Sigmoid colon (tissue), 7 donors: ENCODE measurements around the gene CNKSR3. TPM values are rescaled to one million over a fixed set of nuclear protein-coding genes. Genes with fewer than 3 reads are reported as not detected.

Experiments used
- DNase-seq: peaks from one replicate; pipeline ENCODE4 v3.0.0-alpha.2; 2019
- H3K27ac ChIP-seq, 4 donors: fragments of 200-600 bp; sonication (generic); one replicate each; pipeline ENCODE4 v1.5.1; 2016 to 2019; ENCODE audit warnings: mild to moderate bottlenecking in 1 of 4
- H3K27me3 ChIP-seq, 3 donors: fragments of 200-600 bp; sonication (generic); one replicate each; pipeline ENCODE4 v1.5.1; 2019; ENCODE audit warnings: mild to moderate bottlenecking in 1 of 3
- H3K36me3 ChIP-seq, 4 donors: fragments of 200-600 bp; sonication (generic); one replicate each; pipeline ENCODE4 v1.5.1; 2016 to 2019
- H3K4me1 ChIP-seq, 4 donors: fragments of 200-600 bp; sonication (generic); one replicate each; pipeline ENCODE4 v1.5.1; 2017 to 2019
- H3K4me3 ChIP-seq, 4 donors: fragments of 200-600 bp; sonication (generic); one replicate each; pipeline ENCODE4 v1.5.1; 2017 to 2019; ENCODE audit warnings: mild to moderate bottlenecking in 2 of 4, moderate library complexity in 1 of 4
- H3K9me3 ChIP-seq, 4 donors: fragments of 200-600 bp in 3 of 4; sonication (generic) in 3 of 4; one replicate each; pipeline versions ENCODE4 v1.5.1 to v1.6.1; 2013 to 2019
- CTCF ChIP-seq, 4 experiments: fragments of 450-650 bp in 3 of 4; fragments of 200-600 bp in 1 of 4; IDR thresholded peaks; one replicate each; pipeline ENCODE4 v1.5.1; 2016 to 2019; ENCODE audit warnings: antibody characterized with exemption in 4 of 4, mild to moderate bottlenecking in 3 of 4, moderate library complexity in 2 of 4
- EP300 ChIP-seq, 4 donors: sonication (generic); formaldehyde crosslinking; IDR thresholded peaks; one replicate each; pipeline ENCODE4 v1.6.1; 2017; ENCODE audit warnings: antibody characterized with exemption in 4 of 4
- POLR2A ChIP-seq, 2 donors: fragments of 450-650 bp; IDR thresholded peaks; one replicate each; pipeline ENCODE4 v1.6.1; 2016; ENCODE audit warnings: antibody characterized with exemption in 2 of 2, mild to moderate bottlenecking in 2 of 2, moderate library complexity in 2 of 2
- POLR2AphosphoS5 ChIP-seq, 4 donors: sonication (generic); formaldehyde crosslinking; IDR thresholded peaks; one replicate each; pipeline ENCODE4 v1.6.1; 2017; ENCODE audit warnings: antibody characterized with exemption in 4 of 4
- WGBS, 2 donors: extraction: QIAGEN DNeasy Blood & Tissue Kit; methylation state at CpG; one replicate each; pipeline ENCODE4 v1.1.7; 2013; 5-methylcytosine and 5-hydroxymethylcytosine counted together
- intact Hi-C: fragments of 100-400 bp; cut with DNase I; formaldehyde crosslinking; loops from one replicate; pipeline ENCODE4 v1.15.1; 2023
- polyA plus RNA-seq, 3 donors: library from polyadenylated mRNA; stranded (reverse); fragments of 200-250 nt; gene quantifications; one replicate each; pipeline ENCODE4 v1.2.3, GENCODE V29; 2013
- total RNA-seq, 4 donors: library from RNA; depleted of rRNA; stranded (reverse); fragments of >200 nt; gene quantifications; one replicate each; pipeline ENCODE4 v1.1.0, GENCODE V29; 2016
- donor health status: healthy with polysubstance abuse.
- donor health status: Bipolar disorder and iron deficiency.
- donor health status: healthy.

Gene CNKSR3
- total and polyA plus RNA-seq, 7 donors: 6.0 to 17.4 (median 15.3) TPM

GRCh38 chr6:154380741-154381140 is 129.7 kb downstream of the CNKSR3 start:
- Histone ChIP-seq H3K4me3 (no peak overlapping the region), H3K27ac (no peak overlapping the region), H3K9me3 (no peaks in the 10 kb centered on the region), H3K36me3 (no peaks in the 10 kb centered on the region), H3K4me1 (peaks cover 0 to 14% (median 6%) of the 10 kb centered on the region in 4 donors), H3K27me3 (no peaks in the 10 kb centered on the region)
- WGBS, 2 donors: 8 to 35% methylated on average over 2 of the region's 2 CpGs
- TF ChIP-seq CTCF (IDR thresholded peaks at IDR 0.05) (no peak), EP300 (IDR thresholded peaks at IDR 0.05) (no peak), POLR2A (IDR thresholded peaks at IDR 0.05) (no peak), POLR2AphosphoS5 (IDR thresholded peaks at IDR 0.05) (no peak)
- intact Hi-C loops: no loop called here
- no peak for DNase-seq

DNA sequence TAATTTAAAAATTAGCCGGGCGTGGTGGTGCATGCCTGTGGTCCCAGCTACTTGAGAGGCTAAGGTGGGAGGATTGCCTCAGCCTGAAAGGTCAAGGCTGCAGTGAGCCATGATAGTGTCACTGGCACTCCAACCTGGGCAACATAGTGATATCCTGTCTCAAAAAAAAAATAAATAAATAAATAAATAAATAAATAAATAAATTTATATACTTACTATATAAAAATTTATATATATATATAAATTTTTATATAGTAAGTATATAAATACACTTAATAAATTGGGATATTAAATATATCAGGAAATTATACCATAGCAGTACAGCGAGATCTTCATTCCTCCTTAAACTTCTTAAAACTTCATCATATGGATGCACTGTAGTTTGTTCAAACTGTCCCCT is 130.9 kb downstream of the CNKSR3 start:
- H3K4me1 ChIP-seq: peaks cover 0 to 9% (median 4%) of the 10 kb centered on the region in 4 donors
- WGBS, 2 donors: 96 to 97% methylated on average over 3 of the region's 3 CpGs
- TF ChIP-seq EP300 (IDR thresholded peaks at IDR 0.05): no peak
- no peak for TF ChIP-seq POLR2A (IDR thresholded peaks at IDR 0.05)
- TF ChIP-seq POLR2AphosphoS5 (IDR thresholded peaks at IDR 0.05): no peak
- no peak for TF ChIP-seq CTCF (IDR thresholded peaks at IDR 0.05)
- H3K36me3 ChIP-seq: no peaks in the 10 kb centered on the region
- no peaks in the 10 kb centered on the region for H3K27me3 ChIP-seq
- no peak overlapping the region for H3K27ac ChIP-seq
- no peak for DNase-seq
- no peaks in the 10 kb centered on the region for H3K9me3 ChIP-seq
- intact Hi-C loops: loop anchor here (10.0 kb wide), 1 partner anchor 225 kb away; no protein-coding TSS in a partner anchor
- no peak overlapping the region for H3K4me3 ChIP-seq

- no peaks in the 10 kb centered on the region for H3K36me3 ChIP-seq
- no peak for DNase-seq
- no peaks in the 10 kb centered on the region for H3K9me3 ChIP-seq
- H3K27me3 ChIP-seq: no peaks in the 10 kb centered on the region
- intact Hi-C loops: loop anchor here (10.0 kb wide), 1 partner anchor 224 kb away; no protein-coding TSS in a partner anchor
- no peak overlapping the region for H3K27ac ChIP-seq
- TF ChIP-seq CTCF (IDR thresholded peaks at IDR 0.05): no peak
- no peak for TF ChIP-seq POLR2A (IDR thresholded peaks at IDR 0.05)
- no peak for TF ChIP-seq EP300 (IDR thresholded peaks at IDR 0.05)
- no peak for TF ChIP-seq POLR2AphosphoS5 (IDR thresholded peaks at IDR 0.05)
- no peak overlapping the region for H3K4me3 ChIP-seq
- WGBS, 2 donors: 93 to 96% methylated on average over 2 of the region's 2 CpGs
- H3K4me1 ChIP-seq: no peaks in the 10 kb centered on the region
These were observed 132.0 kb downstream of the CNKSR3 start for GRCh38 chr6:154378518-154378917.

DNA sequence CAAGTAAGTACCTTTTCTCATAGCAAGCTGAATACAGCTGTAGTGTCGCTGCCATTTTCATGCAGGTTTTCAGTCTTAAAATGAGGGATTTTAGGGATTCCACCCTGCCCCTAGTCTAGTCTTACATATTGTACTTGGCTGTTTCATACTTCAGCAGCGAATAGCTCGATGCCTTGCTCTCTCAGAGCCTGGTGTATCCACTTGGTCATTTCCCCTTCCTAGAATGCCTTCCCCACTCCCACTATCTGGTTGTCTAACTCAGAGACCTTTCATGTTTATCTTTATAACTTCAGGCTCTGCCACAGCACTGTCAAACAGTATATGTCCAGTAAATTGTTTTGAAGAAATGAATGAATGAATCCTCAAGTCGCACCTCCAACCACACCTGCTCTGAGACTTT is 132.8 kb downstream of the CNKSR3 start:
- DNase-seq: no peak
- H3K9me3 ChIP-seq: no peaks in the 10 kb centered on the region
- no peaks in the 10 kb centered on the region for H3K27me3 ChIP-seq
- WGBS, 2 donors: 92 to 94% methylated on average over 4 of the region's 4 CpGs
- intact Hi-C loops: loop anchor here (10.0 kb wide), 1 partner anchor 223 kb away; no protein-coding TSS in a partner anchor
- H3K36me3 ChIP-seq: no peaks in the 10 kb centered on the region
- H3K4me3 ChIP-seq: no peak overlapping the region
- TF ChIP-seq CTCF (IDR thresholded peaks at IDR 0.05) (no peak), POLR2AphosphoS5 (IDR thresholded peaks at IDR 0.05) (no peak), POLR2A (IDR thresholded peaks at IDR 0.05) (no peak), EP300 (IDR thresholded peaks at IDR 0.05) (no peak)
- no peaks in the 10 kb centered on the region for H3K4me1 ChIP-seq
- no peak overlapping the region for H3K27ac ChIP-seq

DNA sequence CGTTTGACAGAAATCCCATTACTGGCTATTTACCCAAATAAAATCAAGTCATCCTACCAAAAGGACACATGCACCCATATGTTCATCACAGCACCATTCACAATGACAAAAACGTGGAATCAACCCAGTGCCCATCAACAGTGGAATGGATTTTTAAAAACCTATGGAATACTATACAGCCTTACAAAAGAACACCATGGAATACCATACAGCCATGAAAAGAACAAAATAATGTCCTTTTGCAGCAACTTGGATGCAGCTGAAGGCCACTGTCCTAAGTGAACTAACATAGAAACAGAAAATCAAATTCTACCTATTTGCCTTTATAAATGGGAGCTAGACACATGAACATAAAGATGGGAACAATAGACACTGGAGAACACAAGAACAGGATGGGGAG is 136.5 kb downstream of the CNKSR3 start:
- no peak overlapping the region for H3K27ac ChIP-seq
- no peak for DNase-seq
- no peak overlapping the region for H3K4me3 ChIP-seq
- TF ChIP-seq CTCF (IDR thresholded peaks at IDR 0.05) (no peak), EP300 (IDR thresholded peaks at IDR 0.05) (no peak), POLR2A (IDR thresholded peaks at IDR 0.05) (no peak)
- H3K4me1 ChIP-seq: no peaks in the 10 kb centered on the region
- no peaks in the 10 kb centered on the region for H3K9me3 ChIP-seq
- no peaks in the 10 kb centered on the region for H3K36me3 ChIP-seq
- intact Hi-C loops: loop anchor here (10.0 kb wide), 1 partner anchor 219 kb away; no protein-coding TSS in a partner anchor
- H3K27me3 ChIP-seq: no peaks in the 10 kb centered on the region
- WGBS, 2 donors: 89 to 94% methylated on average over 2 of the region's 2 CpGs
